Measurements from ENCODE around the gene FIGNL1.

FIGNL1 gene

DNA sequence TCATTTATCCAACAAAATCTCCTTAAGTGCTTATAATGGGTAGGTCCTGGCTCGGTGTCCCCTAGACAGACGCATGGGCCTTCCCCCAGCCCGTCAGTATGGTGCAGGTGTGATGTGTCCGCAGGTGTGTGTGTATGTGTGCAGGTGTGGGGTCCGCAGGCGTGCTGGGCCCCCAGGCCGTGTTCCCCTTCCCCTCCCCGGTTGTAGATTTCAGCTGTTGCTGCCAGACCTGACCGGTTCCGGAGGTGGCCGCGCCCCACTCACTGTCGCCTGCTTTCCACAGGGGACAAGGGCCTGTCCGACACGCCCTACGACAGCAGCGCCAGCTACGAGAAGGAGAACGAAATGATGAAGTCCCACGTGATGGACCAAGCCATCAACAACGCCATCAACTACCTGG, 50.5 kb downstream of the FIGNL1 start:
- no peak overlapping the region for H3K4me3 ChIP-seq (ENCODE audit: low read depth, low read length)
- DNase-seq (ENCODE audit: low read depth), result no peak
- no peak for TF ChIP-seq POLR2A (IDR thresholded peaks at IDR 0.05; ENCODE audit: extremely low read depth, insufficient read length)
- TF ChIP-seq MYC (IDR thresholded peaks at IDR 0.05; ENCODE audit: low read depth, low read length), result no peak
- TF ChIP-seq, protein P1, sequence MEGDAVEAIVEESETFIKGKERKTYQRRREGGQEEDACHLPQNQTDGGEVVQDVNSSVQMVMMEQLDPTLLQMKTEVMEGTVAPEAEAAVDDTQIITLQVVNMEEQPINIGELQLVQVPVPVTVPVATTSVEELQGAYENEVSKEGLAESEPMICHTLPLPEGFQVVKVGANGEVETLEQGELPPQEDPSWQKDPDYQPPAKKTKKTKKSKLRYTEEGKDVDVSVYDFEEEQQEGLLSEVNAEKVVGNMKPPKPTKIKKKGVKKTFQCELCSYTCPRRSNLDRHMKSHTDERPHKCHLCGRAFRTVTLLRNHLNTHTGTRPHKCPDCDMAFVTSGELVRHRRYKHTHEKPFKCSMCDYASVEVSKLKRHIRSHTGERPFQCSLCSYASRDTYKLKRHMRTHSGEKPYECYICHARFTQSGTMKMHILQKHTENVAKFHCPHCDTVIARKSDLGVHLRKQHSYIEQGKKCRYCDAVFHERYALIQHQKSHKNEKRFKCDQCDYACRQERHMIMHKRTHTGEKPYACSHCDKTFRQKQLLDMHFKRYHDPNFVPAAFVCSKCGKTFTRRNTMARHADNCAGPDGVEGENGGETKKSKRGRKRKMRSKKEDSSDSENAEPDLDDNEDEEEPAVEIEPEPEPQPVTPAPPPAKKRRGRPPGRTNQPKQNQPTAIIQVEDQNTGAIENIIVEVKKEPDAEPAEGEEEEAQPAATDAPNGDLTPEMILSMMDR (IDR thresholded peaks at IDR 0.05; ENCODE audit: low read depth, low read length), result no peak
- TF ChIP-seq, protein P2, sequence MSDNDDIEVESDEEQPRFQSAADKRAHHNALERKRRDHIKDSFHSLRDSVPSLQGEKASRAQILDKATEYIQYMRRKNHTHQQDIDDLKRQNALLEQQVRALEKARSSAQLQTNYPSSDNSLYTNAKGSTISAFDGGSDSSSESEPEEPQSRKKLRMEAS (IDR thresholded peaks at IDR 0.05; ENCODE audit: low read depth, low read length), result no peak

- TF ChIP-seq, protein P1 (IDR thresholded peaks at IDR 0.05; ENCODE audit: low read depth, low read length), result no peak
- no peak for TF ChIP-seq POLR2A (IDR thresholded peaks at IDR 0.05; ENCODE audit: extremely low read depth, insufficient read length)
- TF ChIP-seq, protein P2 (IDR thresholded peaks at IDR 0.05; ENCODE audit: low read depth, low read length), result no peak
- no peak for TF ChIP-seq MYC (IDR thresholded peaks at IDR 0.05; ENCODE audit: low read depth, low read length)
- no peak for DNase-seq (ENCODE audit: low read depth)
- no peak overlapping the region for H3K4me3 ChIP-seq (ENCODE audit: low read depth, low read length)
These were observed 50.9 kb downstream of the FIGNL1 start for GRCh38 chr7:50399206-50399605.

- TF ChIP-seq, protein P2 (IDR thresholded peaks at IDR 0.05; ENCODE audit: low read depth, low read length), result no peak
- TF ChIP-seq MYC (IDR thresholded peaks at IDR 0.05; ENCODE audit: low read depth, low read length) (no peak), POLR2A (IDR thresholded peaks at IDR 0.05; ENCODE audit: extremely low read depth, insufficient read length) (no peak)
- TF ChIP-seq, protein P1 (IDR thresholded peaks at IDR 0.05; ENCODE audit: low read depth, low read length), result no peak
- DNase-seq (ENCODE audit: low read depth), result no peak
- H3K4me3 ChIP-seq (ENCODE audit: low read depth, low read length), result no peak overlapping the region
These were observed 52.2 kb downstream of the FIGNL1 start for GRCh38 chr7:50397971-50398324.

DNA sequence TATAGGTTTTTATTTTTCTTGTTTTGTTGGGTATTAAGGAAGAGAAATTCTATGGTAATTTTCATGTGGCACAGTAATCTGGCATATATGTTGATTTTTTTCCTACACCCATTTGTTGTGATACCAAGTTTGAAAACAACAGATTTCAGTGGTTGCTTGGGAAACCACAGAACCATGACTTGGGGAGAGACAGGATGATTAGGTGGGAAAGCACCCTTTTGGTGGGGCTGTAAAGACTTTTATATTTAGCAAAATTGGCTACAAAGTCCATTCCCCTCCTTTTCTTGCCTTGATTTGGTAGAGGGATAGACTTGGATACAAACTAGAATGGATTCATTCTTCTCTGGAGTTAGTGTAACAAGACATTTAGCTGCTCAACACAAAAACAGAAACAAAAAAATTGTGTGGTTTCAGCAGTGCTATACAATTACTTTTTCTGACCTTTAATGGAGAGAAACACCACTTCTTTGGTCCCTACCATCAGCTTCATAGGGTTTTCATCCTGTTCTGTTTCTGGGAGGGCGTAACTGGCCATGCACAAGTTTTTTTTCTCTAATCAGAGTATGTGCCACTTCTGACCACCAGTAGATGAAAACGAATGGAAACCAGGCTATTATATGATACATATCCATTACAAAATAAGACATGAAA, 52.7 kb downstream of the FIGNL1 start:
- no peak for DNase-seq (ENCODE audit: low read depth)
- no peak overlapping the region for H3K4me3 ChIP-seq (ENCODE audit: low read depth, low read length)
- TF ChIP-seq, protein P1 (IDR thresholded peaks at IDR 0.05; ENCODE audit: low read depth, low read length), result no peak
- TF ChIP-seq, protein P2 (IDR thresholded peaks at IDR 0.05; ENCODE audit: low read depth, low read length), result no peak
- TF ChIP-seq MYC (IDR thresholded peaks at IDR 0.05; ENCODE audit: low read depth, low read length), result no peak
- no peak for TF ChIP-seq POLR2A (IDR thresholded peaks at IDR 0.05; ENCODE audit: extremely low read depth, insufficient read length)

GRCh38 chr7:50396856-50397255, 53.3 kb downstream of the FIGNL1 start:
- DNase-seq (ENCODE audit: low read depth), result no peak

More at GRCh38 chr7:50396856-50397255, 53.3 kb downstream of the FIGNL1 start:
- TF ChIP-seq, protein P1 (IDR thresholded peaks at IDR 0.05; ENCODE audit: low read depth, low read length), result no peak
- no peak overlapping the region for H3K4me3 ChIP-seq (ENCODE audit: low read depth, low read length)
